NCI-H748 (cell line): Measurements from ENCODE around the gene ZBTB38.

Source experiments
- DNase-seq: peaks from one replicate; lab custom pipeline; 2025; ENCODE audit not compliant: unreplicated experiment; lab: John Stamatoyannopoulos, UW

ZBTB38 gene

DNA sequence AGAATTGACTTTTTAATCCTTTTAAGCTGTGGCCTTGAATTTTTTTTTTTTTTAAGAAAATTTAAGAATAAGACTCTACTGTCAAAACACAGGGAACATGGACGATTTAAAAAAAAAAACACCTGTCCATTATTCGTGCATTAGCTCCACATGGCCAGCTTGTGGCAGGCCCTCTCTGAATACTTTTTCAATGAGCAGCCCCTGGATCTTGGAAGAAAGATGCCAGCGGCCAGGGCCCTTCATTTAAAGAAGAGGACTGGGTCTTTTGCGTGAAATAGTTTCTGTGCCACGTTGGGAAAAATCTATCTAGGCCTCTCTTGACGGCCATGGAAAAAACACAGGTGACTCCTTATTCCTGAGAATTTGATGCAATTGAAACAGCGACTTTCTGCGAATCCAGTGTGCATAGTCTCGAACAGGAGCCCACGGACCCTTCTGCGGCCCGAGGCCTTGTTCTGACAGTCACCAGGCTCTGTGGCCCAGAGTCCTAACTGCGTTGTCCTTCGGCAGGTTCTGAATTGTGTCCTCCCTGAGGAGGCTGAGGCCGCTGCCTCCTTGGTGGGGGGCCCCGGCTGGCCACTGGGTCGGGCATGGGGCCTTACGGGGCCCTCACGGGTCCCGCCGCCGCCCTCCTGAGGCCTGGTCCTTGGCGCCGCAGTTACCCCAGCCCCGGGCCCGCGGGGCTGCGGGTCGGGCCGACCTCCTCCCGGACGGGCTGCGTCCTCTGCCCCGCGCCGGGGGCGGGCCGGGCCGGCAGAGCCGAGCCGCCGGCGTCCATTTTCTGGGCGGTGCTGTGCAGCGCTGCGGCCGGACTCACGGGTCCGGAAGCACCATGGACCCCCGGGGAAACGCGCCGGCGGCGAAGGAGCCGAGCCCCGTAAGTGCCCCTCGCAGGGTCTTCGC is 33.5 kb downstream of the ZBTB38 start:
- DNase-seq: peak; percentile 58

DNA sequence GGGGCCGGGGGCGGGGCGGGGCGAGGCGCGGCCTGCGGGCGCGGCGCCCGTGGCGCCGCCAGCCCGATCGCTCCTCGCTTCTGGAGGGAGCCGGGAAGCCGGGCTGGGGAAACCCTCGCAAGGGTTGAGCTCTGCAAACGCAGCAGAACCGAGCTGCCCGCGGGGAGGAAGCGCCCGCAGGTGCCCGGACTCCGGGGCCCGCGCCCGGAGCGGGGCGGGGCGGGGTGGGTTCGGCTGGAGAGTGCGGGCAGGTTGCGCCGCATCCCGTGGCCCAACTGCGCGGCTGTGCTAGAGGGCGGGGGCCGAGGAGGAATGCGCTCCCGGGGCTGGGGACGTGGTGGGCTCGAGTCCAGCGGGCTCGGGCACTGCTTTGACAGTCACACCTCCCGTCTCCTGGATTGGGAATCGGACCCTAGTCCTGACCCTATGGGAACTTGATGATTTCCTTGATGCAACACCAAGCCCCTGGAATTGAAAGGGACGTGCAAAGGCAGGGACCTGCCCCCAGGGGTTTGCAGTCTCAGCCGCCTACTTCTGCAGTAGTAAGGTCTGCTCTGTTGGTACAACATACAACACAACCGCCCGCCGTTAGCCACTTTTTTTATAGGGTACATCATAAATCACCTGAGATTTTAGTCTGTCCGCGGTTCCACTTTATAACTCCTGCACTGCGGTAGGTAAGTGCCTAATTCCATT is 34.3 kb downstream of the ZBTB38 start:
- peak; percentile 58 for DNase-seq

DNA sequence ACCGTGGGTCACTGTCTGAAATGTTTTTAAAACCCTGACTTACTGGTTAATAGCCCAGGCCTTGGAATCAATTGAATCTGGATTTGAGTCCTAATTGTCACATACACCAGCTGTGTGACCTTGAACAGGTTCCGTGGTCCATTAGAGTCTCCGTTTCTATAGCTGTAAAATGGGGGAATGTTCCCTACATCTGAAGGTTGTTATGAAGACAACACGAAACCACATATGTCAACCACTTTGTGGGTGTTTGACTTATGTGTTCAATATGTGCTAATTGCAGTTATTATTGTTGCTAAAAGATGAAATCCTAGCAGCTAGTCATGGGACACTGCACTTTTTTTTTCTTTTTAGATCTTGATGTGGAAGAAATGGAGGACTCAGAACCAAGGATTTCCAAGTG is 35.3 kb downstream of the ZBTB38 start:
- no peak for DNase-seq

DNA sequence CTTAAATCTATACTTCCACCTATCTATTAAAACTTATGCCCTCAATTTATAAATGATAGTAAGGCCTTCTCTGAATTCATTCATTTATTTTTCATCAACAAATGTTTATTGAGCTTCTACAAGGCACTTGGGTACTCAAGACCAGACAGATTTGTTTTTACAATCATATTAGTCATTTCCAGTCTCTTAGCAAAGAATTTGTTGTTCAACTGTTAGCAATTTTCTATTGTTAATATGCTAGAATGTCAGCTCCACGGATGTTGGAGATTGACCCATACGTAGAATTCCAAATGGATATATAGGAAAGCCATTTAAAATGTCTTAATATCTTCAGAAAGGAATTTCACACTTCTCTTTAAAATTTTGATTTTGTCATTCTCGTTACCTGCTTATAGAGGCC is 36.7 kb downstream of the ZBTB38 start:
- no peak for DNase-seq

DNA sequence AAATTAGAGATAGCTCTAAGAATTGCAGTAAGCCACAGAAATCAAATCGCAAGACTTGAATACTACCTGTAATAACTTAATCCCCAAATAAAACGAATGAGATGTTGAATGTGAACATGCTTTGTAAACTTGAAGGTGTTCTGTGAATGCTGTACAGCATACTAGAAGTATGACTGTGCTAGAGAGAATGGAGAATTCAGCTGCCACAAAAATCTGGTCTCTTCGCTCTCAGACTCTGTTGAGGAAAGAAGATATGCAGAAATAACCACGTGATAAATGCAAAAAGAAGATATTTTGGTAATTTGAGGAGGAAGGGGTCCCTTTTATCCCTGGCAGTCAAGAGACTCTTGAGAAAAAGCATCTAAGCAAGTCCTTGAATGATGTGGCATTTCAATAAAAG is 37.3 kb downstream of the ZBTB38 start:
- no peak for DNase-seq

DNA sequence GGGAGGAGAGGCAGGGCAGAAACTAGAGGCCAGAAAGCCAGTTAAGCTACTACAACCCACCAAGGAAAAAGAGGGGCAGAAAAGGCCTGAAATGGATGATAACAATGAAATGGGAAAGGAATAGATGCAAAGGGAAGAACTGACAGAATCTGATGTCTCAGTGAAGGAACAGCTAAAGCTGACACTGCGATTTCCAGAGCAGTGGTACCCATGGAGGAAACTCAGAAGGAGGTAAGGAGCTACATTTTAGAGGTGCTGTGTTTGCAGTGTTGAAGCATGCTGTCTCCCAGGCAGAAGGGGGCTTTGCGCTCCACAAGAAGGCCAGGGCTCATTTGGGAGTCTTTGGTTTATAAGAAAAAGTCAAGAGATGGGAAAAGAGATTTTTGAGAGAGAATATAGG is 38.0 kb downstream of the ZBTB38 start:
- DNase-seq: no peak

DNA sequence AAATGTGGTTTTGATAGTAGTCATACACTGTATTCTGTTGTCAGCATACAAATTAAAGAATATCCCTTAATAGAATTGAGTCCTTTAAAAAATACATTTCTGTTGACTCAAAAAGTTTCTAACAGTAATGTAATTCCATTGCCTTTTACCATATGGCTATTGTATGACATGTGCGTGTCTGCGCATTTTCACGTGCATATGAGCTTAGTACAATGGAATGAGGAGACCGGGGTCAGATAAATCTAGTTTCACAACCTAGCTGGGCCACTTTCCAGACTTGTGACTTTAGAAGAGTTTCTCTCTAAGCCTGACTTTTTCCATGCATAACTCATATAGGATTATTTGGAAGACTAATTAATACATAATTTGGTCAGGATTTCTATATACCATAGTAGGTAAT is 38.7 kb downstream of the ZBTB38 start:
- no peak for DNase-seq

DNA sequence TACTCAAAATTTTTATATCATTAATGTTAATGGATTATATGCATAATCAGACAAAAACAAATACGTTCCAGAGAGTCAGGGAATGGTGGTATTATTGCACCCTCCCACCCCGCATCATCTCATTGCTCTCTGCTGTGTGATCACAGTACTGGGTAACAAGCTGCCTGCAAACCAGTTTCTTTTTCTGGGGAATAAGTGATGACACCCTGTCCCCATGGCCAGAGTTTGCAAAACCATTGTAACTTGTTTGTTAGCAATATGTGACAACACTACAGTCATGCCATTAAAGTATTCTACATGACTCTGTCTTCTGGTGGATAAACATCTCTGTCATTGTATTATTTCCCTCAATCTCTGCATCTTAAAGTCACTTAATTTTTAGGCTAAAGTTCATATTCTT is 39.5 kb downstream of the ZBTB38 start:
- no peak for DNase-seq

DNA sequence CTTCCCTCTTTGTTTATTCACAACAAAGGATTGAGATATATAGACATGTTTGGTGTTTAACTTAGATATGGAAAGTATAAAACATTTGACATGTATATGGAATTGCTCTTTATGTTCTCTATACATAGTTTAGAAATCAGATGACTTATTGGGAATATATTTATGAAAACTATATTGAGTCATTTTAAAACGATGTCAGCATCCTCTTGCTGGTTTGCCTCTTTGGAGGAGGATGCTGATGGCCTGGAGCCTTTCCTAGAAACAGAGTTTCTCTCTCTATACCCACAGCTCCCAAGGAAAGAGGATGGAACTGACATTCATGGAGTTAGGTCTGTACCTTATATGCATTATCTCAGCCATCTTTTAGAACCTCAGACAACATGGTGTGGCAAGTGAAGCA is 40.3 kb downstream of the ZBTB38 start:
- DNase-seq: no peak

DNA sequence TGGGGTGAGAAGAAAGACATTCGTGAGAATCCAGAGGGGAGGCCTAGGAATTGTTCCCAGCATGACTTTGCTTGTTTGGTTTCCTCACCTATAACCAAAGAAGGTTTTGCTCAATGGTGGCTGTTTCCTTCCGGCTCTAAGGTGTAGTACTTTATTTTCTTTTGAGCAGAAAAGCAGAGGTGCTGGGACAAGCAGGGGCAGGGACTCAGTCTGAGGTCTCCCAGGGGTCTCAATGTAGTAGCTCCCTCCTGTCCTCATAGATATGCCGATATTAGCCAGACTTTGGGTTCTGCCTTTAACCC is 41.6 kb downstream of the ZBTB38 start:
- no peak for DNase-seq

DNA sequence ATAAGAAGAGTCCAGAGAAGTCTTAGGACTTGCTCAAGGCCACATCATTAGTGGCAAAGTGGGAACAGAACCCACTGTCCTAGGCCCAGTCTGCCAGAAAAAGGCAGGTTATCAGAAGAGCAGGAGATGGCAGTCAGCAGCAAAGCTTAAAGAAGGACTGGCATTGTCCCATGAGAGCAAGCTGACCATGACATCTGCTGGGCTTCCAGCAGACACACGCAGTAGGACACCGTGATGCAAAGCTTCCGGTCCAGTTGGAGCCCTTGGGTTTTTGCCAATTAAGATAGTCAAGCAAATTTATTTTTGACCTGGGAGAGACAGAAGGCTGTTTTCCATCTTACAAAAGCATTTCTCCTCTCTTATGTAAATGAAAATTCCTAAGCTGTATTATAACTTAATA is 42.1 kb downstream of the ZBTB38 start:
- DNase-seq: no peak

DNA sequence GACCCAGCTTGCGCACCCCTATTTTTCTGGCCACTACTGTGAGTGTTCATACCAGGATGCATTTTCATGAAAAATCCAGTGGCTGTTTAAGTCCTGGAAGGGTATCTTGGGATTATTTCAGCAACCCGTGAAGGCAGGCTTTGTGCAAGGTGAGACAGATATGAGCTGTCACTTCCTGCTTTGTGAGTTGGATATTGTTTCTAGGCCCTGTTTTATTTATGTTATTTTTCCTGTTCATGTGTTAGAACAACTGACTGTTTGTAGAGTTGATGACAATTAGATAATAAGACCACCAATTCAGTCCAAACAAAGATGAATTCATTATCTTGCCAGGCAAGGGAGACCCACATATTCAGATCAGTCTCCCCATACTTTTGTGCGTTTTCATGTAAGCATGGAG is 42.5 kb downstream of the ZBTB38 start:
- DNase-seq: no peak

DNA sequence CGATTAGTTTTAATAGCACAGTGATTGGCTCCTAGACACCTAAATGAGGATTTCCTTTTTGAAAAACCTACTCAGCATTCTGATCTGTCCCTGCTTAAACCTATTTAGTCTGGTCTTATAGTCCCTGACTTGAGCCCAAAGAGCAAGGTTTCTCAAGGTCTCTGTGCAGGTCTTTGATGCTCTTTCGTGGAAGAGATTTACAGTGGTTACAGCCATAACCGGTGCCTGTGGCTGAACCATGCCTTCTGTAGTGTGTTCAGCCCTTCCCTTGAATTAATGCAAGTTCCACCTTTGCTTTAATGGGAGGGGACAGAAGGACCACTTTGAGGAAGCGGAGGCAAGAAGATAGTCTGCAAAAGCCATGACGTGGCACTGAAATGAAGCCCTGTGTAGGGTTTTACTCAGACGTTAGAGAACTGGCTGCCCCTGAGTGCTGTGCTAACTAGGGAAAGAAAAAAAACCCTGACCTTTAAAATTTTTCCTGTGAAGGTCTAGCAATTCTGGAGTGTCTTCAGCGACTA is 43.0 kb downstream of the ZBTB38 start:
- no peak for DNase-seq

DNA sequence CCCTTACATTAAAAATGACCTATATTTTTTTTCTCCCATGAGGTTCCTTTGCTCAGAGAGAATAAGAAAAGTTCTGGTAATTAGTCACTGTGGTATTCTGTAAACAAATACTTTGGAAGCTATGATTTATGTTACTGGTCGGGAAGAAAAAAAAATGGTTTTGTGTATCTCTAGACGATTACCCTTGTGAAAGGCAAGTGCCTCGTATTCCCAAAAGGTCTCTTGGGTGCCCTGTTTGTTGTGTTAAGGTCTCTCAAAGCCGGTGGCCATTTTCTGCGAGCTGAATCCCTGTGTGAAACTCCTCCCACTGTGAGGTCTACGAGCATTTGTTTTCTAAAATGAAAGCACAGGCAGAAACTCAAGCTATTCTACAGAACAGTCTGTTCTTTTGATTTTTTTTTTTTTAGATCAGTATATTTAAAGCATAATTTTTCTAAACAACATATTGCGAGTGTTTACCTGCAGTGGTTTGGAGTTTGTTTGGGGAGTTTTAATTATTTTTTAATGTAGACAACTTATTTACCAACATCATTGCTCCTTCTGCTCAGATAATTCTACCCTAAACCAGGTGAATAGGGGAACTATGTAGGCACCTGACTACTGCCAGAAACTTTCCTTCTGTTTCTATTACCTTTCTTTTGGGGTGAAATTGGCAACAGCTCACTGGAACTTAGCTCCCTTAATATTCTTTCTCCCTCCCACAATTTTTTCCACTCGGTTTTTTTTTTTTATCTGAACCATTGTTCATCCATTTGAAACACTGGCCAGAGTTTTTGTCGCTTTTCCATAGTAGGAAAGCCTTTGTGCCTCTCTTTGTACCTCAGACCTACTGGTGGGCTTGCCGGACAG is 44.0 kb downstream of the ZBTB38 start:
- DNase-seq: peak; percentile 58

DNA sequence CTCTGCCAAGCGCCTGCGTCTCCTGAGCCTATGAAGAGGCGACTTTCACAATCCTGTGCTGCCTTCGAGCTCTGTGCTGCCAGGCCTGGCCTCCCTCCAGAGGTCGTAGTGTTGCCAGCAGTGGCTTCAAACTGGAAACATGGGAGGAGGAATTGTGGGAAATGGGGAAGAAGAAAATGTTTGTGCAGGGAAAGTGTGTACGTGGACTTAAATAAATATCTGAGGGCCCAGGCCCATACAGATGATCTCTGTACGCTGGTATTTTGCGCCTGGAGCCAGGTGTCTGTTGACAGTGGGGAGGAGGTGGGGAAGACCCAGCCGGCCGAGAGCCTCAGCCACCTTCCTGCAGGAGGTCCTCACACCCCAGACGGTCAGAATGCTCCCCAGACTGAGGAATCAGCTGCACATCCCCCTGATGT is 44.6 kb downstream of the ZBTB38 start:
- DNase-seq: no peak

DNA sequence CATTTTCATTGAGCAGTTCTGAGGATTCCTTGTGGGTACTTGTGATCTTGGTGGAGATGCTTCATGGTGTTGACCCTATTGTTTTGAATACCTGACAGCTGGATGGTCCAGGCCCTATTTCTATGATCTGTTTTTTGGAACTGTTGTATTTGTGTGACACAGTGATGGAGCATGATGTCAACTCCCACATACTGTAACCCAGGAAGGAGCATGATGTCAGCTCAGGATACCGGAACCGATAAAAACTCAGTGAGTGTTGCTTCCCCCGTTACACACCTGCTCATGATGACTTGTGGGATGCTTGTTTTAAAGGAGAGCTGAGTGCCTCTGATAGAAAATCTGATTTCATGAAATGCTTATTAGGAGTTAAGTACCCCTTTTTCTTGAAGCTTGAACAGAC is 45.1 kb downstream of the ZBTB38 start:
- DNase-seq: no peak

DNA sequence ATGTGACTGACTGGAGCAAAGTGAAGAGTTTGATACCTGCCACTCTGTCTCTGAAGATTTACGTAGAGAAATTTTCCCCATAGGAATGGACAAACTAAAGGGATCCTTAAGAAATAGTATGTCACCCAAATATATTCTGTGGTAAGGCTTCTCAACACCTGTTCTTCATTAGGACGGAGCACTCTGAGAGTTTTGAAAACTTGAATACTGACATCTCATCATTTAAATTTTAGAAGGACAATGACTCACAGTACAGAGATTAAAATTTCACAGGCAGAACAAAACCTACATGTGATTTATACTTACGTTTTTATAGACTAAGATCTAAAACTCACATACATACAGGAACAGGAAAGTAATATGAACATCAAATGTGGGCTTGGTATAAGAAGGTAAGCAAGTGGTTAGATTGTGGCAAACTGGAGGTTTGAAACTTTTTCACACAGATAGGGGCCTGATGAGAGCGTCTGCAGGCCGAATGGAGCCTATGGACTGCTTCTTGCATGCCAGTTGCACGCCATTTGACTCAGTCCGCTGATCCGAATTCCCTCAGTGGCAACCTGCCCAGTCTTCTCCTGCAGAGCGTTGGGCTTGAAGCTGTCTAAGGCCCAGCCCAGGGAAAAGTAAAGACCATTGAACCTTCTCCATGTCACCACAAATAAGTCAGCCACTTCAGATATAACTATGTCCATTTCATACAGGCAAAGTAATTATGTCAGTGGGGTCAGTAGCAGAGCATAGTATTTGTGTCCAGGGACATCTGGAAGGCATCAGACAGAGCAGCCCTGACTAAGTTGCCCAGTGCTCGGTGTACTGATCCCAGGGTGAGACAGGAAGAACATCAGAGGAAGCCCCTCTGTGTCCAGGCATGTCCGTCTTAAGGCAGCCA is 45.7 kb downstream of the ZBTB38 start:
- no peak for DNase-seq

DNA sequence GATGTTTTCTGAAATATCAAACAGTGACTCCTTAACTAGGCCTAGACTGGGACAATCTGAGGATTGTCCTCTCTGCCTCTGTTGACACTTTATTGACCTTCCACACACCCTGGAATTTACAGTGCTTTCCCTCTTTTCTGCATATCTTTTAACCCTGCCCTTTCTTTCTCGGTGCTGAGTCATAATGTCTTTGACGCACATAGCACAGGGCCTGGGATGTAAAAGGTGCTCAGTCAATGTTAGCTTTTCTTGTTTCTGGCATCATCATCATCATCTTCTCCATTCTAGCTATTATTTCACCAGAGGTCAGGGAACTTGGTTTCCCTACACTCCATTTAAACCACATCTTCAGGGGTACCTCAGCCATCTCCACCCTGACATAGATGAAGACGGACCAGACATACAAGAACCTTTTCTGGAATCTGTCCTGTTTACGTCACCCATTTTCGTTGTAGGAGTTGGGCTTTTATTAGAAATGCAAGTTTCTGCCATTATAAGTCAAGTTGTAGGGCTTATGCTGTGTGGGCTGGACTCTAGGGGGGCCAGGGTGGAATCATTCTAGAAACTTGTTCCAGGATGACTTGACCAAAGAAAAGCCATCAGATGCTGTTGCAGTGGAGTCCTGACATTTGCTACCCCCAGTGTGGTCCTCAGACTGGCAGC is 46.6 kb downstream of the ZBTB38 start:
- no peak for DNase-seq

DNA sequence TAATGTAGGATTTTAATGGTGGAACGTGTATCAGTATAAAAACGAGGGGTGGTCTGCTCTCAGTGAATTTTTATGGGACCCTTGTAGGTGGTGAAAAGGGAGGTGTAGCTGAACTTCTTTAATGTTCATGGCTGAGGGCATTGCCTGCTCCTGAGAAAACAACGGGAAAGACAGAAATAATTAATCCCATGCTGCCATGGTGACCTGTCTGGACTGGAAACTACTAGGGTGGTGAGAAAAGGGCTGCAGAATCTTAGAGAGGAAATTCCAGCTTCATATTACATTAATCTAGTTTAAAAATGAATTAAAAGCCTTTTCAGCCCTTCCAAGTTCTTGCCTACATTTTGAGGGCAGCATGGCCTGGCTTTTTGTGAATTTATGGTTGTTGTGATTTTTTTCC is 47.6 kb downstream of the ZBTB38 start:
- no peak for DNase-seq
